GM21526 (cell line): ENCODE measurements around the gene SAXO1.
"Not testable (repeated sequence)": the region's sequence is repeated elsewhere in the genome, so short reads cannot be mapped to it uniquely, and the experiment has no call there.

Source experiments
- ATAC-seq: cut with Tn5 transposase; IDR thresholded peaks from one replicate; pipeline ENCODE4 v1.9.1; 2021; ENCODE audit warnings: moderate library complexity; ENCODE audit not compliant: unreplicated experiment, low FRiP score

The SAXO1 gene

DNA sequence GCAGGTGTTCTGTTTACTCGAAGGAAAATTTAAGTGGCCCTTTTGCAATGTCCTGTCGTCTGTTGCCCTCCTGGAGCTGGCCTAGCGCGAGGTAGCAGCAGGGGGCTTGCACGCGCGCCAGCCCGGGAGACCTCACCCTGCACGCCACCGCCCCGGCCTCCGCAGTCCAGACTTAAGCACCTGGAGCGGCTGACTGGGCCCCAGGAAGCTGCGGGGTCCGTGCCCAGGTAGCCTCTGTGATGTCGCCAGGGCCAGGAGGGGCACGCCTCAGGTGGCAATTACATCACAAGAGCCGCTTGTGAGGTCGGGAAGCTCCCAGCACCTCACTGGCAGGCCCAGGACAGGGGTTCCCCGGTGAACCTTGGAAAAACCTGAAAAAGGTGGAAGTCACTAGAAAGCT is at the start of gene SAXO1:
SAXO1 (minus strand) TSS at position 195 of the 400 bp plus-strand sequence. CDS start 301 bp downstream, outside the sequence.
- ATAC-seq: no peak

- ATAC-seq: no peak
These were observed 41.8 kb upstream of the SAXO1 start for GRCh38 chr9:19074836-19075235.

- no peak for ATAC-seq
These were observed 41.2 kb upstream of the SAXO1 start for GRCh38 chr9:19074229-19074628.

DNA sequence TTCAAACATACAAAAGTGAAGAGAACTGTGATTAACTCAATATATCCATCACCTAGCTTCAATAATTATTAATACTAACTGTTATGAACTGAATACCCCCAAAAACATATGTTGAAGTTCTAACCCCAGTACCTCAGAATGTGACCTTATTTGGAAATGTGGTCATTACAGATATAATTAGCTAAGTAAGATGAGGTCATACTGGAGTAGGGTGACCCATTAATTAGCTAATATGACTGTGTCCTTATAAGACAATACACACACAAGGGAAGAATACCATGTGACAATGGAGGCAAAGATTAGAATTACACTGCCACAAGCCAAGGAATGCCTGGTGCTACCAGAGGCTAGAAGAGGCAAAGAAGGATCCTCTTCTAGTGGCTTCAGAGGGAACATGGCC is 24.0 kb upstream of the SAXO1 start:
- no peak for ATAC-seq

GRCh38 chr9:19050637-19051591 is 17.9 kb upstream of the SAXO1 start:
- no peak for ATAC-seq

DNA sequence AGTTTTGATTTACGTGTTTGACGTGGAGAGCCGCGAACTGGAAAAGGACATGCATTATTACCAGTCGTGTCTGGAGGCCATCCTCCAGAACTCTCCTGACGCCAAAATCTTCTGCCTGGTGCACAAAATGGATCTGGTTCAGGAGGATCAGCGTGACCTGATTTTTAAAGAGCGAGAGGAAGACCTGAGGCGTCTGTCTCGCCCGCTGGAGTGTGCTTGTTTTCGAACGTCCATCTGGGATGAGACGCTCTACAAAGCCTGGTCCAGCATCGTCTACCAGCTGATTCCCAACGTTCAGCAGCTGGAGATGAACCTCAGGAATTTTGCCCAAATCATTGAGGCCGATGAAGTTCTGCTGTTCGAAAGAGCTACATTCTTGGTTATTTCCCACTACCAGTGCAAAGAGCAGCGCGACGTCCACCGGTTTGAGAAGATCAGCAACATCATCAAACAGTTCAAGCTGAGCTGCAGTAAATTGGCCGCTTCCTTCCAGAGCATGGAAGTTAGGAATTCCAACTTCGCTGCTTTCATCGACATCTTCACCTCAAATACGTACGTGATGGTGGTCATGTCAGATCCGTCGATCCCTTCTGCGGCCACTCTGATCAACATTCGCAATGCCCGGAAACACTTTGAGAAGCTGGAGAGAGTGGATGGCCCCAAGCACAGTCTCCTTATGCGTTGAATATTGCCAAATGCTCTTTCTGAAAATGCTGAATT is 17.1 kb upstream of the SAXO1 start:
- ATAC-seq: no peak

DNA sequence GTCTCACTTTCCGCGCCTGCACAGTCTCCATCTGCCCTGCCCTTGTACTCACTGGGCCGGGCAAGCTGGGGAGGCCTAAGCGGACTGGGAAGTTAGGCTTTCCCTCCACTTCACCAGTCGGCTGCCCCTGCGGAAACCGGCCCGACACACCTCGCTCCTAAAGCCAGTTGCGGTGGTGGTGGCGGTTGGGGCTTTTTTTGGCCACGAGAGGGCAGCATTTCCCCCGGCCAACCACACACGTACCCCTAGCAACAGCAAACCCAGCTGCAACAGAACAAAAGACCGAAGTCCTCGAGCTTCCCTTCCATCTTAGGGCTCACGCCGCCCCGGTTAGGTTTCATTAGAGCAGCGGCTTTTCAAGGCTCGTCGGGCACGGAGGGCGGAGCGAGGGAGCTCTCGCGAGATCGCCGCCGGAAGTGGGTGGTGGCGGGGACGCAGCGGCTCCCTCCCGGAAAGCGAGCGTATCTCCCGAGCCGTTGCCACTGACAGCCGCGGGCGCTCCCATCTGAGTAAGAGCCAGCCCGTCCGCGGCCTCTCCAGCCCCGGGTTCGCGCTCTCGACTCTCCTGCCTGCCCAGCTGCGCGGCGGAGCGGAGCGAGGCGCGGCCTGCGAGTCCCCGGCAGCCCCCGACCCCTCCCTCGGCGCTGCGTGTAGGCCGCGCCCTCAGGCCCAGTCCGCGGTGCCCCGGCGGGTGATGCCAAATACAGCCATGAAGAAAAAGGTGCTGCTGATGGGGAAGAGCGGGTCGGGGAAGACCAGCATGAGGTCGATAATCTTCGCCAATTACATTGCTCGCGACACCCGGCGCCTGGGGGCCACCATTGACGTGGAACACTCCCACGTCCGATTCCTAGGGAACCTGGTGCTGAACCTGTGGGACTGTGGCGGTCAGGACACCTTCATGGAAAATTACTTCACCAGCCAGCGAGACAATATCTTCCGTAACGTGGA is 16.2 kb upstream of the SAXO1 start, which contains the start of gene RRAGA:
RRAGA (plus strand) TSS at position 462 of the 951 bp plus-strand sequence; CDS start at position 695, 233 bp downstream.
- ATAC-seq: peak; percentile 92

- no peak for ATAC-seq
These were observed 3.6 kb upstream of the SAXO1 start for GRCh38 chr9:19036611-19037010.

- no peak for ATAC-seq
These were observed 603 bp downstream of the SAXO1 start for GRCh38 chr9:19032406-19032805.

- peak; percentile 74 for ATAC-seq
These were observed 2.1 kb downstream of the SAXO1 start for GRCh38 chr9:19030899-19031298.

DNA sequence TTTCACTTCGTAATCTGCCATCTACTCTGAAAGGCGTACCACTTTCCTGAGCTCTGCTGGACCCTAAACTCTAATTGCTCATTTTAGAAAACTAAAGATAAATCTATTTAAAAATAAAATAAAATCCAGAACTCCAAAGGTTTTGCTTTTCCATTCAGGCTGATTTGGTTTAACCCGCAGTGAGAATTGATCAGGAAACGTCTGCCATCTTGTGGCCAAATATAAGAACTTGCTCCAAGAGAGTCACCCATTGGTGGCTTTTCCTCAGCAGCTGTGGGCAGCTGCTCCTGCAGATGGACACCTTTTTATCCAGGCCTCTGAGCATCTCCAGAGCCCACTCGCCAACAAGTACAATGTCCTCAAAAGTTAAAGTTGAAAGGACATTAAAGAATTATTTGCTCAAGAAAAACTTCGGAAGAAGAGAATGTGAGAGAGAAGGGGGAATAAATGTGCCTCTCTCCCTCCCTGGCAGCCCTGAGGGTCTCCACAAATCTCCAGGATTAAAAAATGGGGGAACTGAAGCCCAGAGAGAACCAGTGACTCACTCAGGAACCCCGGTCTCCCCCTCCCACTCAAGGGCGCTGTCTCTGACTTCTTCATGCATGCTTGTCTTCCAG is 4.1 kb downstream of the SAXO1 start:
- ATAC-seq: no peak

GRCh38 chr9:19027825-19028224 is 5.2 kb downstream of the SAXO1 start:
- no peak for ATAC-seq

DNA sequence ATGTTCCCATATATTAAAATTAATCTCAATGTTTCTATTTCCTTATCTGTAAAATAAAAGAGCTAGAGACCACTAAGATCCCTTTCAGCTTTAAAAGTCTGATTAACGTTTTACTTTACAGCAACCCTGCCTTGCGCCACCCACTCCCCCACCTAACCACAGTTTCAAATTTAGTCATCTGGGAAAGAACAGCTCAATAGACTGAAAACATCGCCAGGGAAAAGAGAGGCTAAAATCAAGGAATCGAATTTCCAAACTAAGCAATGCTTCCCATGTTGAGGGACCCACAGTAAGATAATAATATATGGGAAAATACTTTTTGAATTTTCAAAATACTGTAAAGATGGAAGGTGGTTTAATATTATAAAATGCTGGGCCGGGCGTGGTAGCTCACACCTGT is 6.6 kb downstream of the SAXO1 start:
- no peak for ATAC-seq

GRCh38 chr9:19023078-19023477 is 9.9 kb downstream of the SAXO1 start:
- no peak for ATAC-seq

DNA sequence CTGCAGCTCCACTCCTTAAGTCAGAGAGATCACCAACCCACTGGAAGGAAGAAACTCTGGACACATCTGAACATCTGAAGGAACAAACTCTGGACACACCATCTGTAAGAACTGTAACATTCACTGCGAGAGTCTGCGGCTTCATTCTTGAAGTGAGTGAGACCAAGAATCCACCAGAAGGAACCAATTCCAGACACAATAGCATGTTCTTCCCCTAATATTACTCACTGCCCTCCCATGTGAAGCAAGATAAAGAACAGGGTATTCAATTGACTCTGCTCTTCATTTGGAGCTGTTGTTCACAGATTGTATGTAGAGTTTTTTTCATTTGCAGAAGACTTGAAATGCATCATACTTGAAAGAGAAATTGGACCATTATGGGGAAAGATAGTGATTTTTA is 10.8 kb downstream of the SAXO1 start:
- no peak for ATAC-seq

DNA sequence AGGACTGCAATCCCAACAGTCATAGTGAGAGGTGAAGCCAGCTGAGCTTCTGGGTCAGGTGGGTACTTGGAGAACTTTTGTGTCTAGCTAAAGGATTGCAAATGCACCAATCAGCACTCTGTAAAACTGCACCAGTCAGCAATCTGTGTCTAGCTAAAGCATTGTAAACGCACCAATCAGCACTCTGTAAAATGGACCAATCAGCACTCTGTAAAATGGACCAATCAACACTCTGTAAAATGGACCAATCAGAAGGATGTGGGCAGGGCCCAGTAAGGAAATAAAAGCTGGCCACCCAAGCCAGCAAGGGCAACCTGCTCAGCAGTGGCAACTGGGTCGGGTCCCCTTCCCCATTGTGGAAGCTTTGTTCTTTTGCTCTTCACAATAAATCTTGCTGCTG is 11.4 kb downstream of the SAXO1 start:
- not testable (repeated sequence) for ATAC-seq

- ATAC-seq: no peak
These were observed 12.0 kb downstream of the SAXO1 start for GRCh38 chr9:19020886-19021455.

GRCh38 chr9:19018201-19018600 is 14.8 kb downstream of the SAXO1 start:
- no peak for ATAC-seq

DNA sequence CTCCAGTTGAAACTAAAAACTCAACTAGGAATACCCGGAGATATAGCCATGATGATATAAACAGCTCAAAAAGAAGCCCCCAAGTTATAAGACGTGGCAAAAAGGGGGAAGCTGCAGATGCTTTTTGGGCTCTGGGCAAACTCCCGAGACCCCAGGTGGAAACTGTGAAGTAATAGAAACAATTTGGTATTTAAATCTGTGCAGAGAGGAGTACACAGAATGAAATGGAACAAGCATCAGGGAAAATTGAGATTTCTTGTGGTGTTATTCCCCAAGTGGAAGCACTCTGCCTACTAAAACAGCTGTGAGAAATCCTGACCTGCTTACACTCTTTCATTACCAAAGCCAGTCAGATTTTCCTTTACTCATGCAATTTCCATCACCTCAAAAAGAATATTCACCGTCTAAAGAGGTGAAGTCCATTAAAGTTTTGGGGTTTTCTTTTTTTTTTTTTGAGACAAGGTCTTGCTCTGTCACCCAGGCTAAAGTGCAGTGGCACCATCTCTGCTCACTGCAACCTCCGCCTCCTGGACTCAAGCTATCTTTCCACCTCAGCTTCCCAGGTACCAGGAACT is 23.5 kb downstream of the SAXO1 start:
- no peak for ATAC-seq
